ENCODE results near the gene CLASP1.

DNA sequence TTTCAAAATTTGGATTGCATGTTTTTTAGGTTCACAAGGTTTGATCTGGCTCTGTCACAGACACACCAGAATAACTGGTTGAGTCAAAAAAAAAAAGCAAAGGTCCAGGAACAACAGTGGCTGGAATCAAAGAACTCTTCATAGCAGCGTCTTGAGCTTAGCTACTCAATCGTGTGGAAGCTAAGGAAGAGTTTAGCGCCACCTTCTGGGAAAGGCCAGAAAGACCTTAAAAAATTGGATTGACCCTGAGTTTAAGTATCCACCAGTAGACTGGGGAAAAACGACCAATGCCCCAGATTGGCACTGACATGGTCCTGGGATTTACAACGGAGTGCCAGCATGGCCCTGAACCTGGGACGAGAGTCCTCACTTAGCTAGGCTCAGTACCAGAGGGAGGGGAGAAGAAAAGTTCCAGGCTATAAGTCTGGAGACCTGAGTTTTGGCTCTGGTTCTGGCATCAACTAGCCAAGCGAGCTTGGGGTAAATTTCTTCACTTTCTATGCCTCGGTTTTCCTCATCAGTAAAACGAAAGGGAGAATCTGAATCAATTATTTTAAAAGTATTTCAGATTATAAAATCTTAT is 293.1 kb downstream of the CLASP1 start:
- TF ChIP-seq EZH2 (IDR thresholded peaks at IDR 0.05; ENCODE audit: insufficient read depth, poor library complexity, severe bottlenecking) (no peak), EZH2phosphoT487 (IDR thresholded peaks at IDR 0.05; ENCODE audit: insufficient read depth, low read depth) (no peak)

Data from GM23248 (cell line).